Stimulated activated naive CD4-positive, alpha-beta T cell treated with Interleukin-2 at 50 U/mL for 16 hours (primary cell): Measurements from ENCODE around the gene DNAI4.
A peak's percentile ranks its signal among the peaks of the same experiment; 100 is the strongest.

Experiments
- DNase-seq: peaks from one replicate; lab custom pipeline; 2025; lab: John Stamatoyannopoulos, UW

Gene DNAI4

GRCh38 chr1:66764994-66765578, 159.6 kb downstream of the DNAI4 start:
- DNase-seq: peak; percentile 12
